Prostate gland (tissue), 2 donors: ENCODE measurements around the gene FOXS1. TPM values are rescaled to one million over a fixed set of nuclear protein-coding genes. Genes with fewer than 3 reads are reported as not detected.

Experiments used
- DNase-seq: peaks from one replicate; pipeline ENCODE4 v3.0.0-alpha.2; 2019; ENCODE audit warnings: low spot score
- H3K27ac ChIP-seq, 2 donors: fragments of 200-600 bp; sonication (generic); 2 replicates each; pipeline ENCODE4 v1.5.1; 2017 to 2019
- H3K27me3 ChIP-seq: fragments of 200-600 bp; sonication (generic); replicated peaks from 2 replicates; pipeline ENCODE4 v1.5.1; 2019; ENCODE audit not compliant: insufficient read depth
- H3K36me3 ChIP-seq, 2 donors: fragments of 200-600 bp; sonication (generic); 1 replicate in 1 of 2; 2 replicates in 1 of 2; pipeline versions ENCODE4 v1.5.1 to v1.8.1; 2017 to 2019
- H3K4me1 ChIP-seq: fragments of 200-600 bp; sonication (generic); replicated peaks from 2 replicates; pipeline ENCODE4 v1.5.1; 2019
- H3K4me3 ChIP-seq, 2 donors: fragments of 200-600 bp; sonication (generic); 2 replicates each; pipeline ENCODE4 v1.5.1; 2017 to 2019
- H3K9me3 ChIP-seq: fragments of 200-600 bp; sonication (generic); 2 replicates; pipeline ENCODE4 v1.5.1; 2017
- CTCF ChIP-seq, 4 experiments: fragments of 200-600 bp in 2 of 4; fragments of 450-650 bp in 2 of 4; sonication (generic) in 2 of 4; IDR thresholded peaks; 1 replicate in 3 of 4; 2 replicates in 1 of 4; pipeline ENCODE4 v1.5.1; 2016 to 2019; ENCODE audit warnings: antibody characterized with exemption in 4 of 4, mild to moderate bottlenecking in 2 of 4, moderate library complexity in 2 of 4
- POLR2A ChIP-seq: fragments of 450-650 bp; IDR thresholded peaks from one replicate; pipeline ENCODE4 v1.6.1; 2016; ENCODE audit warnings: antibody characterized with exemption, mild to moderate bottlenecking
- POLR2AphosphoS5 ChIP-seq: sonication (generic); formaldehyde crosslinking; IDR thresholded peaks from one replicate; pipeline ENCODE4 v1.6.1; 2017; ENCODE audit warnings: antibody characterized with exemption
- WGBS: methylation state at CpG from one replicate; pipeline ENCODE4 v1.1.5; 2018; 5-methylcytosine and 5-hydroxymethylcytosine counted together
- intact Hi-C: fragments of 100-400 bp; cut with DNase I; formaldehyde crosslinking; loops from one replicate; pipeline ENCODE4 v1.14.2; 2022
- total RNA-seq, 2 donors: library from RNA; depleted of rRNA; stranded (reverse); fragments of >200 nt; gene quantifications; one replicate each; pipeline ENCODE4 v1.1.0, GENCODE V29; 2016

FOXS1 gene
- total RNA-seq, 2 donors from 2014 or later: 8.3 TPM; not detected in 1

- Histone ChIP-seq H3K27me3 (no peaks in the 10 kb centered on the region), H3K27ac (no peak overlapping the region), H3K4me3 (no peak overlapping the region), H3K4me1 (no peaks in the 10 kb centered on the region), H3K36me3 (no peaks in the 10 kb centered on the region), H3K9me3 (no peaks in the 10 kb centered on the region)
- intact Hi-C loops: no loop called here
- TF ChIP-seq CTCF (IDR thresholded peaks at IDR 0.05) (no peak), POLR2A (no peak), POLR2AphosphoS5 (no peak)
- DNase-seq: no peak
- WGBS: 74% methylated on average over 5 of the region's 5 CpGs
These were observed 8.4 kb downstream of the FOXS1 start for GRCh38 chr20:31836853-31837608.

- Histone ChIP-seq H3K9me3 (no peaks in the 10 kb centered on the region), H3K36me3 (no peaks in the 10 kb centered on the region), H3K4me3 (no peak overlapping the region), H3K4me1 (no peaks in the 10 kb centered on the region), H3K27me3 (no peaks in the 10 kb centered on the region), H3K27ac (no peak overlapping the region)
- 36% methylated on average over 14 of the region's 14 CpGs for WGBS
- intact Hi-C loops: no loop called here
- TF ChIP-seq POLR2AphosphoS5 (peak; percentile 21), POLR2A (no peak), CTCF (IDR thresholded peaks at IDR 0.05) (no peak)
- DNase-seq: no peak
These were observed 9.2 kb downstream of the FOXS1 start for GRCh38 chr20:31835977-31836852.

GRCh38 chr20:31835554-31835953 lies 9.8 kb downstream of the FOXS1 start:
- no peak overlapping the region for H3K4me3 ChIP-seq
- intact Hi-C loops: no loop called here
- H3K27ac ChIP-seq: no peak overlapping the region
- H3K36me3 ChIP-seq: no peaks in the 10 kb centered on the region
- H3K4me1 ChIP-seq: no peaks in the 10 kb centered on the region
- DNase-seq: no peak
- 78% methylated on average over 9 of the region's 9 CpGs for WGBS
- TF ChIP-seq POLR2AphosphoS5: no peak
- no peak for TF ChIP-seq CTCF (IDR thresholded peaks at IDR 0.05)
- no peak for TF ChIP-seq POLR2A
- H3K9me3 ChIP-seq: no peaks in the 10 kb centered on the region
- H3K27me3 ChIP-seq: no peaks in the 10 kb centered on the region

- no peak overlapping the region for H3K27ac ChIP-seq
- DNase-seq: no peak
- H3K9me3 ChIP-seq: no peaks in the 10 kb centered on the region
- no peaks in the 10 kb centered on the region for H3K27me3 ChIP-seq
- no peaks in the 10 kb centered on the region for H3K4me1 ChIP-seq
- intact Hi-C loops: no loop called here
- no peak for TF ChIP-seq POLR2A
- TF ChIP-seq CTCF (IDR thresholded peaks at IDR 0.05): no peak
- no peak for TF ChIP-seq POLR2AphosphoS5
- H3K4me3 ChIP-seq: no peak overlapping the region
- 78% methylated on average over 17 of the region's 20 CpGs for WGBS
- no peaks in the 10 kb centered on the region for H3K36me3 ChIP-seq
These were observed 11.4 kb downstream of the FOXS1 start for GRCh38 chr20:31833931-31834521.
